Measurements from ENCODE around the gene FOXQ1. TPM values are rescaled to one million over a fixed set of nuclear protein-coding genes. Genes with fewer than 3 reads are reported as not detected.
"Not testable (repeated sequence)": the region's sequence is repeated elsewhere in the genome, so short reads cannot be mapped to it uniquely, and the experiment has no call there.

The FOXQ1 gene
- total and polyA plus RNA-seq, 8 donors: 1.4 to 14.8 (median 3.6) TPM

DNA sequence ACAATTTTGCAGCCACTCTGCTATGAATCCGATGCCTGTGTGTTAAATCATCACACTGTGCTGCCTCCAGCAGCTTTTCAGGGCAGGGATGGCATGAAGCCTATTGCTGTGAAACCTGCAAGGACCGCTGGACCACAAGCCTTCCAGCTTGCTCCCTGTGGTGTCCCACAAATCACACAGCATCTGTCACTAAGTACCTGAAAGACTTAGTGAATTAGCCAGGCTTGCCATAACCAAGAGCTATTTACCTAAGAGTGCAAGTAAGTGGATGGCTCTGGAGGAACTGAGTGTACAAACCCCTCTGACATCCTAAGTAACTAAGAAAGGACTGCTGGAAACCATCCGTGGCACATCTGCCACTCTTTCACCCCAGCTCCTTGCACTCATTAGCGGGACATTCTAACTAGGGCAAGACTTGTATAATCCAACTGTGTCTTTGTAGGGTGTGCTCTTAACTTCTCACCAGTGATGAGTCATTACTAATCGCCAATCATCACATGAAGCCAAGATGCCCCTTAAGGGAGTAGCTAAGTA, 34.7 kb downstream of the FOXQ1 start:
- no peak for FAIRE-seq
- 73 to 87% methylated on average over 5 of the region's 5 CpGs for WGBS, 2 donors
- no peaks in the 10 kb centered on the region for H3K27me3 ChIP-seq

DNA sequence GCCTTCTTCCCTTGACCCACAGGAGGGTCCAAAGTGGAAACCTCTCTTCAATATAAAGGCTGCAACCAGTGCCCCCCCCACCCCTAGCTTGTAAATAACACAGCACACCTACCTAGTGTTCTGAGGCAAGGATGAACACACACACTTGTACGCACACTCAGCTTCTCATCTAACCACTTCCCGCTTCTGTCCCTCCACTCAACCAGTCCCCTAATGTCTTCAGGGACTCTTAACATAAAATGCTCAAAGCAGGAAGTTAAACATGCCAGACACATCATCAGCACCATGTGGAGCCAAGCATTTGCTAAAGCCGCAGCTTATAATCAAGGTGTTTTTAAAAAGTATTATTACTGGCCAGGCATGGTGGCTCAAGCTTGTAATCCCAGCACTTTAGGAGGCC, 35.3 kb downstream of the FOXQ1 start:
- intact Hi-C loops (cut with DNase I): loop anchor here in 1 of 3 donors (10.0 kb wide), 1 partner anchor 432 kb away; no protein-coding TSS in a partner anchor
- Histone ChIP-seq H3K4me3 (no peak overlapping the region), H3K36me3 (no peaks in the 10 kb centered on the region), H3K4me1 (no peaks in the 10 kb centered on the region), H3K9me3 (peaks cover 0 to 7% (median 0%) of the 10 kb centered on the region in 4 donors), H3K27me3 (no peaks in the 10 kb centered on the region), H3K27ac (no peak overlapping the region)
- FAIRE-seq (no peak), ATAC-seq (no peak), DNase-seq (no peak)
- TF ChIP-seq, protein P1, sequence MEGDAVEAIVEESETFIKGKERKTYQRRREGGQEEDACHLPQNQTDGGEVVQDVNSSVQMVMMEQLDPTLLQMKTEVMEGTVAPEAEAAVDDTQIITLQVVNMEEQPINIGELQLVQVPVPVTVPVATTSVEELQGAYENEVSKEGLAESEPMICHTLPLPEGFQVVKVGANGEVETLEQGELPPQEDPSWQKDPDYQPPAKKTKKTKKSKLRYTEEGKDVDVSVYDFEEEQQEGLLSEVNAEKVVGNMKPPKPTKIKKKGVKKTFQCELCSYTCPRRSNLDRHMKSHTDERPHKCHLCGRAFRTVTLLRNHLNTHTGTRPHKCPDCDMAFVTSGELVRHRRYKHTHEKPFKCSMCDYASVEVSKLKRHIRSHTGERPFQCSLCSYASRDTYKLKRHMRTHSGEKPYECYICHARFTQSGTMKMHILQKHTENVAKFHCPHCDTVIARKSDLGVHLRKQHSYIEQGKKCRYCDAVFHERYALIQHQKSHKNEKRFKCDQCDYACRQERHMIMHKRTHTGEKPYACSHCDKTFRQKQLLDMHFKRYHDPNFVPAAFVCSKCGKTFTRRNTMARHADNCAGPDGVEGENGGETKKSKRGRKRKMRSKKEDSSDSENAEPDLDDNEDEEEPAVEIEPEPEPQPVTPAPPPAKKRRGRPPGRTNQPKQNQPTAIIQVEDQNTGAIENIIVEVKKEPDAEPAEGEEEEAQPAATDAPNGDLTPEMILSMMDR (IDR thresholded peaks at IDR 0.05): no peak
- WGBS, 2 donors: 82 to 89% methylated on average over 3 of the region's 3 CpGs

More for the DNA sequence above, 34.7 kb downstream of the FOXQ1 start:
- intact Hi-C loops (cut with DNase I): loop anchor here in 1 of 3 donors (10.0 kb wide), 1 partner anchor 432 kb away; no protein-coding TSS in a partner anchor
- Histone ChIP-seq H3K27ac (no peak overlapping the region), H3K4me3 (no peak overlapping the region), H3K9me3 (peaks cover 0 to 6% (median 0%) of the 10 kb centered on the region in 4 donors), H3K4me1 (no peaks in the 10 kb centered on the region), H3K36me3 (no peaks in the 10 kb centered on the region)
- TF ChIP-seq, protein P1 (IDR thresholded peaks at IDR 0.05): no peak
- ATAC-seq (no peak), DNase-seq (no peak)

DNA sequence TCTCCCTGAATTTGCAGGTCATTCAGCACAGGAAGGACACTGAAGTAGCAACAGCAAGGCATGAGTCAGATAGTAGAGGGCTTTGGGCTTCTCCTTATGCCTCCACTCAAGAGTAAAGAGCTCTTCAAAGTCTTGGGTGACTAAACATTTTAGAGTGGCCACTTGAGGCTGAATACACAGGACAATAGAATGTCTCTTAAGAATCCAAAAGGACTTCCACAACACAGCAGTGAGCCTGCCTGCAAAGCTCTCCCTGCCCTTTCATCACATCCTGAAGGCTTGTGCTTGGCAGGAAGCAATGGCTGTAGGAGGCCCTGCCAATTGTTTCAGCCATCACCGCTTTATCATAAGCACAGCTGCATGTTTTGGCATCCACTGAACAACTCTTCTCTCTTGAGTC, 36.8 kb downstream of the FOXQ1 start:
- Histone ChIP-seq H3K27me3 (peaks cover 0 to 2% (median 0%) of the 10 kb centered on the region in 4 donors), H3K36me3 (no peaks in the 10 kb centered on the region), H3K4me3 (no peak overlapping the region), H3K9me3 (peaks cover 0 to 7% (median 0%) of the 10 kb centered on the region in 4 donors), H3K4me1 (no peaks in the 10 kb centered on the region), H3K27ac (no peak overlapping the region)
- TF ChIP-seq, protein P1 (IDR thresholded peaks at IDR 0.05): no peak
- WGBS, 2 donors: 75 to 84% methylated on average over 1 of the region's 1 CpG
- DNase-seq (no peak), ATAC-seq (no peak), FAIRE-seq (no peak)
- intact Hi-C loops (cut with DNase I): loop anchor here in 1 of 3 donors (10.0 kb wide), 1 partner anchor 434 kb away; no protein-coding TSS in a partner anchor

DNA sequence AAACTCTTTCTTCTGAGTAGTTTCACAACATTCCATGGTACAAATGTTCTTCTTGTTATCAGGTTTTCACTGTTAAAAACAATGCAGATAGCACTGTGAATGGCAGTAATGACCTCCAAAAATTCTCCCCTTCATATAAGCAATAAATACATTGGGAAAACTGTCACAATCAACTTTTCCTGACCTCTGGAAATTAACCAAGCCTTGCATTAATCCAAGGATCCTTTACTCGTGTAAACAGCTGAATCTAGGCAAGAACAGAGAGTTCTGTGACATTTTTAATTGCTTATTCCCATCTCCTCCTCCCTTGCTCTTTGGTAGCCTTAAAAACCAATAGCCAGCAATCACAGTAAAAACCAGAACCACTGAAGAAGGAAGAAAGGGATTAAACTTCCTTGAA, 37.8 kb downstream of the FOXQ1 start:
- no peaks in the 10 kb centered on the region for H3K36me3 ChIP-seq
- DNase-seq (no peak), ATAC-seq (no peak), FAIRE-seq (no peak)
- no peak overlapping the region for H3K27ac ChIP-seq
- H3K4me1 ChIP-seq: no peaks in the 10 kb centered on the region
- intact Hi-C loops (cut with DNase I): loop anchor here in 1 of 3 donors (10.0 kb wide), 1 partner anchor 435 kb away; no protein-coding TSS in a partner anchor
- WGBS, 2 donors: 11 to 32% methylated on average over 1 of the region's 1 CpG
- peaks cover 0 to 5% (median 0%) of the 10 kb centered on the region in 4 donors for H3K27me3 ChIP-seq
- H3K9me3 ChIP-seq: peaks cover 0 to 7% (median 0%) of the 10 kb centered on the region in 4 donors
- no peak overlapping the region for H3K4me3 ChIP-seq
- TF ChIP-seq, protein P1 (IDR thresholded peaks at IDR 0.05): no peak

DNA sequence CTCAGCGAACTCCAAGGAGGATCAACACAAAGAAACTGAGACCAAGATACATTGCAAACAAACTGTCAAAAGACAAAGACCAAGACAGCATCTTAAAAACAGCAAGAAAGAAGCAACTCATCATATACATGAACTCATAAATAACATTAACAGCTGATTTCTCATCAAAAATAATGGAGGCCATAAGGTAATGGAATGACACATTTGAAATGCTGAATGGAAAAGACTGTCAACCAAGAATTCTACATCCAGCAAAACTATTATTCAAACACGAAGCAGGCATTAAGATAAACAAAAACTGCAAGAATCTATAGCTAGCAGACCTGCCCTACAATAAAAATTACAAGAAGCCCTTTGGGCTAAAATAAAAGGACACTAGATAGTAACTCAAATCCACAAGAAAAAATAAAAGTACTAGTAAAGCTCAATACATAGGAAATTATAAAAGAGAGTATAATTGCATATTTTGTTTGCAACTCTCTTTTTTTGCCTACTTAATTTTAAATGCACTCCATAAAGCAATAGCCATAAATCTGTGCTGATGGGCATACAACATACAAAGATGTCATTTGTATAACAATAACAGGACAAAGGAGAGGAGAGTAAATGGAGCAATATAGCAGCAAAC, 39.6 kb downstream of the FOXQ1 start:
- TF ChIP-seq, protein P1 (IDR thresholded peaks at IDR 0.05): no peak
- H3K4me3 ChIP-seq: no peak overlapping the region
- DNase-seq (no peak), FAIRE-seq (no peak), ATAC-seq (no peak)
- H3K27me3 ChIP-seq: peaks cover 0 to 5% (median 0%) of the 10 kb centered on the region in 4 donors
- no peak overlapping the region for H3K27ac ChIP-seq
- WGBS, 2 donors: 75 to 80% methylated on average over 2 of the region's 2 CpGs
- H3K9me3 ChIP-seq: peaks cover 0 to 7% (median 0%) of the 10 kb centered on the region in 4 donors
- intact Hi-C loops (cut with DNase I): no loop called here
- H3K4me1 ChIP-seq: no peaks in the 10 kb centered on the region
- H3K36me3 ChIP-seq: no peaks in the 10 kb centered on the region

DNA sequence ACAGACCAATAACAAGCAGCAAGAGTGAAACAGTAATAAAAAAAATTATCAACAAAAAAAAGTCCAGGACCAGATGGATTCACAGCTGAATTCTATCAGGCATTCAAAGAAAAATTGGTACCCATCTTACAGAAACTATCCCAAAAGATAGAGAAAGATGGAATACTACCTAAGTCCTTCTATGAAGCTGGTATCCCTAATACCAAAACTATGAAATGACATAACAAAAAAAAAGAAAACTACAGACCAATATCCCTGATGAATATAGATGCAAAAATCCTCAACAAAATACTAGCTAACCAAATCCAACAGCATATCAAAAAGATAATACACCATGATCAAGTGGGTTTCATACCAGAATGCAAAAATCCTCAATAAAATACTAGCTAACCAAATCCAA, 43.2 kb downstream of the FOXQ1 start:
- H3K36me3 ChIP-seq; H3K4me1 ChIP-seq; FAIRE-seq; DNase-seq; H3K27ac ChIP-seq; ATAC-seq; H3K4me3 ChIP-seq; H3K27me3 ChIP-seq; intact Hi-C loops (cut with DNase I); H3K9me3 ChIP-seq: not testable (repeated sequence)

DNA sequence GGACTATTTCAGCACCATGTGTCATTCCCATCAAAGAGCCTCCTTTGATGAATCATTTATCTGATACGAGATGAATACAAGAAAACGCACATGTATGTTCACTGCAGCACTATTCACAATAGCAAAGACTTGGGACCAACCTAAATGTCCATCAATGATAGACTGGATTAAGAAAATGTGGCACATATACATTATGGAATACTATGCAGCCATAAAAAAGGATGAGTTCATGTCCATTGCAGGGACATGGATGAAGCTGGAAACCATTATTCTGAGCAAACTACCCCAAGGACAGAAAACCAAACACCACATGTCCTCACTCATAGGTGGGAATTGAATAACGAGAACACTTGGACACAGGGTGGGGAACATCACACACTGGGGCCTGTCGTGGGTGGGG, 49.8 kb downstream of the FOXQ1 start:
- intact Hi-C loops (cut with DNase I); FAIRE-seq: not testable (repeated sequence)
- WGBS, 2 donors: 76 to 86% methylated on average over 4 of the region's 4 CpGs

More for the DNA sequence above, 49.8 kb downstream of the FOXQ1 start:
- H3K27me3 ChIP-seq, H3K9me3 ChIP-seq, ATAC-seq, H3K36me3 ChIP-seq, DNase-seq, H3K27ac ChIP-seq, H3K4me1 ChIP-seq, H3K4me3 ChIP-seq: not testable (repeated sequence)
